GM15510 (cell line): ENCODE data around the gene PGM3.

ENCODE experiments used
- POLR2A ChIP-seq: IDR thresholded peaks from 3 replicates; pipeline ENCODE4 v1.6.1; 2011; ENCODE audit warnings: borderline replicate concordance; ENCODE audit not compliant: insufficient read length; ENCODE audit errors: extremely low read depth

Gene PGM3

GRCh38 chr6:83153883-83154521 is 39.1 kb downstream of the PGM3 start:
- no peak for TF ChIP-seq POLR2A

GRCh38 chr6:83152913-83153312 is 40.2 kb downstream of the PGM3 start:
- TF ChIP-seq POLR2A = no peak

- TF ChIP-seq POLR2A = no peak
These were observed 42.0 kb downstream of the PGM3 start for GRCh38 chr6:83151114-83151513.

- TF ChIP-seq POLR2A = no peak
These were observed 54.3 kb downstream of the PGM3 start for GRCh38 chr6:83138758-83139157.

GRCh38 chr6:83138118-83138722 is 54.8 kb downstream of the PGM3 start:
- no peak for TF ChIP-seq POLR2A

- TF ChIP-seq POLR2A = no peak
These were observed 60.9 kb downstream of the PGM3 start for GRCh38 chr6:83132121-83132520.

GRCh38 chr6:83127976-83128375 is 65.1 kb downstream of the PGM3 start:
- no peak for TF ChIP-seq POLR2A

GRCh38 chr6:83127258-83127657 is 65.8 kb downstream of the PGM3 start:
- no peak for TF ChIP-seq POLR2A

GRCh38 chr6:83126807-83127206 is 66.3 kb downstream of the PGM3 start:
- TF ChIP-seq POLR2A = no peak

- TF ChIP-seq POLR2A = no peak
These were observed 66.8 kb downstream of the PGM3 start for GRCh38 chr6:83126223-83126622.

- TF ChIP-seq POLR2A = no peak
These were observed 67.6 kb downstream of the PGM3 start for GRCh38 chr6:83125425-83125824.

- TF ChIP-seq POLR2A = no peak
These were observed 68.5 kb downstream of the PGM3 start for GRCh38 chr6:83124553-83124952.

GRCh38 chr6:83119742-83120300 is 73.2 kb downstream of the PGM3 start:
- TF ChIP-seq POLR2A = no peak

- no peak for TF ChIP-seq POLR2A
These were observed 75.3 kb downstream of the PGM3 start for GRCh38 chr6:83117802-83118201.
